Fibroblast of villous mesenchyme (primary cell): ENCODE measurements around the gene SPATA13. TPM values are rescaled to one million over a fixed set of nuclear protein-coding genes. Genes with fewer than 3 reads are reported as not detected.
A peak's percentile ranks its signal among the peaks of the same experiment; 100 is the strongest.
"Not testable (repeated sequence)": the region's sequence is repeated elsewhere in the genome, so short reads cannot be mapped to it uniquely, and the experiment has no call there.

Source experiments
- DNase-seq: peaks from one replicate; pipeline ENCODE4 v3.0.0-alpha.2; 2010; ENCODE audit warnings: low read depth
- H3K4me3 ChIP-seq: 2 replicates; pipeline ENCODE4 v1.5.1; 2011; ENCODE audit warnings: low read depth, mild to moderate bottlenecking, low read length
- CTCF ChIP-seq: IDR thresholded peaks from 2 replicates; pipeline ENCODE4 v1.5.1; 2012; ENCODE audit warnings: low read depth, mild to moderate bottlenecking, low read length; ENCODE audit not compliant: insufficient read depth
- total RNA-seq: library from RNA; depleted of rRNA; stranded (reverse); fragments of >200 nt; gene quantifications from 2 replicates; pipeline ENCODE4 v1.2.3, GENCODE V29; 2012

Gene SPATA13
- total RNA-seq, 1 donor: 19.9 TPM

- no peak for TF ChIP-seq CTCF
- no peak for DNase-seq
- H3K4me3 ChIP-seq: no peak overlapping the region
Measured at GRCh38 chr13:24212674-24213073, 52.2 kb downstream of the SPATA13 start.

- no peak overlapping the region for H3K4me3 ChIP-seq
- TF ChIP-seq CTCF: no peak
- DNase-seq: no peak
Measured at GRCh38 chr13:24213932-24214331, 53.4 kb downstream of the SPATA13 start.

- no peak overlapping the region for H3K4me3 ChIP-seq
- TF ChIP-seq CTCF: no peak
- DNase-seq: no peak
Measured at GRCh38 chr13:24214528-24214927, 54.0 kb downstream of the SPATA13 start.

GRCh38 chr13:24215126-24215525 is 54.6 kb downstream of the SPATA13 start:
- DNase-seq: no peak
- no peak for TF ChIP-seq CTCF
- H3K4me3 ChIP-seq: no peak overlapping the region

- no peak for TF ChIP-seq CTCF
- H3K4me3 ChIP-seq: no peak overlapping the region
- DNase-seq: peak; percentile 33
Measured at GRCh38 chr13:24215732-24216131, 55.2 kb downstream of the SPATA13 start.

- TF ChIP-seq CTCF: no peak
- no peak for DNase-seq
- no peak overlapping the region for H3K4me3 ChIP-seq
Measured at GRCh38 chr13:24216176-24216575, 55.7 kb downstream of the SPATA13 start.

- not testable (repeated sequence) for H3K4me3 ChIP-seq, DNase-seq
Measured at GRCh38 chr13:24216779-24217178, 56.3 kb downstream of the SPATA13 start.
